Effector memory CD4-positive, alpha-beta T cell (primary cell): ENCODE results near the gene SLC2A5.

Experiments used
- DNase-seq, 3 donors: peaks; one replicate each; pipeline ENCODE4 v3.0.0-alpha.2; 2020
- H3K27ac ChIP-seq: 2 replicates; pipeline ENCODE4 v1.7.0; 2013; ENCODE audit warnings: mild to moderate bottlenecking, low read length, moderate library complexity; ENCODE audit not compliant: insufficient read depth, poor library complexity, severe bottlenecking
- H3K27me3 ChIP-seq: replicated peaks from 2 replicates; pipeline ENCODE4 v1.7.0; 2013; ENCODE audit warnings: mild to moderate bottlenecking, low read length; ENCODE audit not compliant: insufficient read depth, control insufficient read depth, poor library complexity, severe bottlenecking
- H3K36me3 ChIP-seq: 2 replicates; pipeline ENCODE4 v1.7.0; 2013; ENCODE audit warnings: mild to moderate bottlenecking, low read length, moderate library complexity; ENCODE audit not compliant: control insufficient read depth, insufficient read depth
- H3K4me1 ChIP-seq: 2 replicates; pipeline ENCODE4 v1.7.0; 2013; ENCODE audit warnings: low read length, mild to moderate bottlenecking; ENCODE audit not compliant: control insufficient read depth, insufficient read depth, poor library complexity, severe bottlenecking
- H3K4me3 ChIP-seq: 2 replicates; pipeline ENCODE4 v1.7.0; 2013; ENCODE audit warnings: low read length, low read depth, mild to moderate bottlenecking; ENCODE audit not compliant: insufficient read depth, poor library complexity, severe bottlenecking
- H3K9me3 ChIP-seq: 2 replicates; pipeline ENCODE4 v1.7.0; 2013; ENCODE audit warnings: mild to moderate bottlenecking, low read length, moderate library complexity; ENCODE audit not compliant: control insufficient read depth

The SLC2A5 gene

GRCh38 chr1:9062846-9063245 lies 6.6 kb downstream of the SLC2A5 start:
- Histone ChIP-seq H3K4me3 (no peak overlapping the region), H3K27me3 (no peaks in the 10 kb centered on the region), H3K9me3 (no peaks in the 10 kb centered on the region), H3K36me3 (no peaks in the 10 kb centered on the region), H3K27ac (no peak overlapping the region), H3K4me1 (no peaks in the 10 kb centered on the region)
- no peak for DNase-seq

- Histone ChIP-seq H3K4me3 (no peak overlapping the region), H3K4me1 (no peaks in the 10 kb centered on the region), H3K27ac (no peak overlapping the region), H3K27me3 (no peaks in the 10 kb centered on the region), H3K9me3 (no peaks in the 10 kb centered on the region), H3K36me3 (no peaks in the 10 kb centered on the region)
- DNase-seq: no peak
Measured at GRCh38 chr1:9062021-9062471, 7.4 kb downstream of the SLC2A5 start.

GRCh38 chr1:9061252-9061960 lies 8.0 kb downstream of the SLC2A5 start:
- Histone ChIP-seq H3K4me3 (no peak overlapping the region), H3K27me3 (no peaks in the 10 kb centered on the region), H3K36me3 (no peaks in the 10 kb centered on the region), H3K9me3 (no peaks in the 10 kb centered on the region), H3K27ac (no peak overlapping the region), H3K4me1 (no peaks in the 10 kb centered on the region)
- no peak for DNase-seq

- no peak overlapping the region for H3K4me3 ChIP-seq
- H3K27me3 ChIP-seq: no peaks in the 10 kb centered on the region
- H3K9me3 ChIP-seq: no peaks in the 10 kb centered on the region
- no peaks in the 10 kb centered on the region for H3K36me3 ChIP-seq
- no peak overlapping the region for H3K27ac ChIP-seq
- H3K4me1 ChIP-seq: no peaks in the 10 kb centered on the region
- no peak for DNase-seq
Measured at GRCh38 chr1:9059891-9060744, 9.3 kb downstream of the SLC2A5 start.

GRCh38 chr1:9058465-9058864 lies 11.0 kb downstream of the SLC2A5 start:
- no peaks in the 10 kb centered on the region for H3K9me3 ChIP-seq
- H3K36me3 ChIP-seq: no peaks in the 10 kb centered on the region
- H3K27ac ChIP-seq: no peak overlapping the region
- no peak for DNase-seq
- H3K27me3 ChIP-seq: no peaks in the 10 kb centered on the region
- H3K4me3 ChIP-seq: no peak overlapping the region
- no peaks in the 10 kb centered on the region for H3K4me1 ChIP-seq

GRCh38 chr1:9057851-9058250 lies 11.6 kb downstream of the SLC2A5 start:
- Histone ChIP-seq H3K27me3 (no peaks in the 10 kb centered on the region), H3K4me1 (no peaks in the 10 kb centered on the region), H3K9me3 (no peaks in the 10 kb centered on the region), H3K36me3 (no peaks in the 10 kb centered on the region), H3K4me3 (no peak overlapping the region), H3K27ac (no peak overlapping the region)
- no peak for DNase-seq

GRCh38 chr1:9052272-9053049 lies 17.0 kb downstream of the SLC2A5 start:
- no peak for DNase-seq
- Histone ChIP-seq H3K9me3 (no peaks in the 10 kb centered on the region), H3K4me3 (no peak overlapping the region), H3K4me1 (no peaks in the 10 kb centered on the region), H3K27me3 (no peaks in the 10 kb centered on the region), H3K27ac (no peak overlapping the region), H3K36me3 (no peaks in the 10 kb centered on the region)

- no peaks in the 10 kb centered on the region for H3K27me3 ChIP-seq
- no peak for DNase-seq
- H3K4me1 ChIP-seq: no peaks in the 10 kb centered on the region
- no peak overlapping the region for H3K27ac ChIP-seq
- no peaks in the 10 kb centered on the region for H3K9me3 ChIP-seq
- H3K36me3 ChIP-seq: no peaks in the 10 kb centered on the region
- no peak overlapping the region for H3K4me3 ChIP-seq
Measured at GRCh38 chr1:9051379-9051778, 18.1 kb downstream of the SLC2A5 start.

- Histone ChIP-seq H3K9me3 (no peaks in the 10 kb centered on the region), H3K4me1 (no peaks in the 10 kb centered on the region), H3K36me3 (no peaks in the 10 kb centered on the region), H3K4me3 (no peak overlapping the region), H3K27me3 (no peaks in the 10 kb centered on the region), H3K27ac (no peak overlapping the region)
- DNase-seq: no peak
Measured at GRCh38 chr1:9050803-9051202, 18.6 kb downstream of the SLC2A5 start.
